Measurements from ENCODE around the gene ZNF365.
"Not testable (repeated sequence)": the region's sequence is repeated elsewhere in the genome, so short reads cannot be mapped to it uniquely, and the experiment has no call there.

ZNF365 gene

GRCh38 chr10:62373995-62374861, at the start of gene ZNF365:
Gene ZNF365 (plus strand): TSS chr10:62374369. CDS start chr10:62376194, 1,825 bp downstream.
- no peak for DNase-seq (ENCODE audit: low read depth in 2 of 2, low spot score in 1 of 2)

- no peak for DNase-seq (ENCODE audit: low read depth in 2 of 2, low spot score in 1 of 2)
These were observed 48.0 kb upstream of the ZNF365 start for GRCh38 chr10:62326176-62326575.

- no peak for DNase-seq (ENCODE audit: low read depth in 2 of 2, low spot score in 1 of 2)
These were observed 46.3 kb upstream of the ZNF365 start for GRCh38 chr10:62327885-62328284.

GRCh38 chr10:62330213-62330612, 44.0 kb upstream of the ZNF365 start:
- no peak for DNase-seq (ENCODE audit: low read depth in 2 of 2, low spot score in 1 of 2)

- no peak for DNase-seq (ENCODE audit: low read depth in 2 of 2, low spot score in 1 of 2)
These were observed 41.8 kb upstream of the ZNF365 start for GRCh38 chr10:62332406-62332805.

- no peak for DNase-seq (ENCODE audit: low read depth in 2 of 2, low spot score in 1 of 2)
These were observed 40.9 kb upstream of the ZNF365 start for GRCh38 chr10:62333135-62333889.

- DNase-seq (ENCODE audit: low read depth in 2 of 2, low spot score in 1 of 2) = no peak
These were observed 40.0 kb upstream of the ZNF365 start for GRCh38 chr10:62333988-62334682.

GRCh38 chr10:62335326-62335725, 38.8 kb upstream of the ZNF365 start:
- no peak for DNase-seq (ENCODE audit: low read depth in 2 of 2, low spot score in 1 of 2)

- no peak for DNase-seq (ENCODE audit: low read depth in 2 of 2, low spot score in 1 of 2)
These were observed 37.8 kb upstream of the ZNF365 start for GRCh38 chr10:62336404-62336803.

- DNase-seq (ENCODE audit: low read depth in 2 of 2, low spot score in 1 of 2) = no peak
These were observed 32.8 kb upstream of the ZNF365 start for GRCh38 chr10:62341419-62341818.

GRCh38 chr10:62343000-62343399, 31.2 kb upstream of the ZNF365 start:
- DNase-seq (ENCODE audit: low read depth in 2 of 2, low spot score in 1 of 2) = no peak

GRCh38 chr10:62348029-62348428, 26.1 kb upstream of the ZNF365 start:
- no peak for DNase-seq (ENCODE audit: low read depth in 2 of 2, low spot score in 1 of 2)

- no peak for DNase-seq (ENCODE audit: low read depth in 2 of 2, low spot score in 1 of 2)
These were observed 21.7 kb upstream of the ZNF365 start for GRCh38 chr10:62352356-62352970.

GRCh38 chr10:62354916-62355315, 19.3 kb upstream of the ZNF365 start:
- no peak for DNase-seq (ENCODE audit: low read depth in 2 of 2, low spot score in 1 of 2)

- DNase-seq (ENCODE audit: low read depth in 2 of 2, low spot score in 1 of 2) = no peak
These were observed 17.7 kb upstream of the ZNF365 start for GRCh38 chr10:62356447-62356846.

- DNase-seq (ENCODE audit: low read depth in 2 of 2, low spot score in 1 of 2) = not testable (repeated sequence)
These were observed 16.0 kb upstream of the ZNF365 start for GRCh38 chr10:62358151-62358550.

- no peak for DNase-seq (ENCODE audit: low read depth in 2 of 2, low spot score in 1 of 2)
These were observed 552 bp upstream of the ZNF365 start for GRCh38 chr10:62373639-62373994.

GRCh38 chr10:62374862-62375710, 917 bp downstream of the ZNF365 start:
- no peak for DNase-seq (ENCODE audit: low read depth in 2 of 2, low spot score in 1 of 2)

GRCh38 chr10:62376071-62377025, 2.2 kb downstream of the ZNF365 start:
- DNase-seq (ENCODE audit: low read depth in 2 of 2, low spot score in 1 of 2) = no peak
